ENCODE measurements around the gene PIK3R1.
A peak's percentile ranks its signal among the peaks of the same experiment; 100 is the strongest.
"Not testable (repeated sequence)": the region's sequence is repeated elsewhere in the genome, so short reads cannot be mapped to it uniquely, and the experiment has no call there.

The PIK3R1 gene

GRCh38 chr5:68193481-68194036 lies 22.0 kb upstream of the PIK3R1 start:
- DNase-seq (ENCODE audit: low read depth), result no peak

DNA sequence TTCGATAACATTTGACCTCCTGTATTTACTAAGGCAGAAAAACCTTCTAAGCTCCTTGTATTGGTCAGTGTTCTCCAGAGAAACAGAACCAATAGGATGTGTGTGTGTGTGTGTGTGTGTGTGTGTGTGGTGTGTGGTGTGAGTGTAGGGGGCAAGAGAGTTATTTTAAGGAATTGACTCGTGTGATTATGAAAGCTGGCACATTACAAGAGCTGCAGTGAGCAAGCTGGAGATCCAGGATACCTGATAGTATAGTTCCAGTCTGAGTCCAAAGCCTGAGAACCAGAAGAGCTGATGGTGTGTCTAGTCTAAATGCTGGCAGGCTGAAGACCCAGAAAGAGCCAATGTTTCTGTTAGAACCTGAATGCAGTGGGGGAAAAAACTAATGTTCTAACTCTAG lies 21.2 kb upstream of the PIK3R1 start:
- no peak for DNase-seq (ENCODE audit: low read depth)

DNA sequence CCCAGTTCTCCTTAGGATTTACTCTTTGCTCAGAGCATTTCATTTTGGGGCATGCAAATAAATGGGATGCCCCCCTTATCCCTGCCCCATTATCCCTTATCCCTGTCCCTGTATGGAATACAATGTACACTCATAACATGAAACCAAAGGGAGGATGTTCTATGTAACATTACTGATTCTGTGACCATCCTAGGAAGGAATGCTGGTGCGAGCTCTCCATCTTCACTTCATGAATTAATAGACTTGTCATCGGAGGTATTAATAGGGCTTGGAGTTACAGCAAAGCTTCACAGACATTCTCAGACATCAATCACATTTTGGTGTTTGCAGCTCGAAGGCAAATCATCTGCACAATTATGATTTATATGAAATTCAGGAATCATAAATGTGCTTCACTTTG lies 20.4 kb upstream of the PIK3R1 start:
- no peak for DNase-seq (ENCODE audit: low read depth)

DNA sequence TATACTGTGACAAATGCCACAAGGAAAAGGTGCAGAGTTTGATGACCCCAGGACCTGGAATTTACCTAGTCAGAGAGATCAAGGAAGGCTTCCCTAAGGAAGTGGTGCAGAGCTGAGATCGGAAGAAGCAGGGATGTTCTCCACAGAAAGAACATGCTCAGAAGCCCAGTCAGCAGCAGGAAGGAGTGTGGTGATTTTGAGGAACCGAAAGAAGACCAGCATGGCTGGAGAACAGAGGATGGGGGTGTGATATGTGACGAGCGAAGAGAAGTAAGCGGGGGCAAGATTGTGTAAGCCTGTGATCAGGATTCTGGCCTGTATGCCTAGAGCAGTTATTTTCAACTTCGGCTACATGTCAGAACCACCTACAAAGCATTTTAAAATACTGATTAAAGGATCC lies 18.7 kb upstream of the PIK3R1 start:
- no peak for DNase-seq (ENCODE audit: low read depth)

GRCh38 chr5:68200288-68200687 lies 15.3 kb upstream of the PIK3R1 start:
- no peak for DNase-seq (ENCODE audit: low read depth)

- not testable (repeated sequence) for DNase-seq (ENCODE audit: low read depth)
Observed at GRCh38 chr5:68210654-68211053, 4.9 kb upstream of the PIK3R1 start.

GRCh38 chr5:68214482-68215207 lies 911 bp upstream of the PIK3R1 start:
- DNase-seq (ENCODE audit: low read depth), result no peak

- DNase-seq (ENCODE audit: low read depth), result no peak
Observed at GRCh38 chr5:68215898-68216244, 315 bp downstream of the PIK3R1 start.

- DNase-seq (ENCODE audit: low read depth), result peak; percentile 22
Observed at GRCh38 chr5:68216245-68217046, 890 bp downstream of the PIK3R1 start.

DNA sequence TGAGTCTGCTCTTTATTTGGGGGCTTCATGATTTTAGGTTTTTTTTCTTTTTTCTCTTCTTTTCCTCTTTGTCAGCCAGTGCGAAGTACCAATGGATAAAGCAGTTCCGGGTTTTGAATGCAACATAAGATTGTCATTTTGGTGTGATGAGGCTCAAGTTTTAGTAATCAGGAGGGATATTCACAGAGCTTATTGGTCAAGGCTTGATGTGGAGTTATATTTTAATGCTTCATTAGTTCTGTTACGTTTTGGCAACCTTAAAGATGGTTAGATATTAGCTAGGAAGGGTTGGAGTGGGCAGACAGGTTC lies 1.4 kb downstream of the PIK3R1 start:
- no peak for DNase-seq (ENCODE audit: low read depth)

DNA sequence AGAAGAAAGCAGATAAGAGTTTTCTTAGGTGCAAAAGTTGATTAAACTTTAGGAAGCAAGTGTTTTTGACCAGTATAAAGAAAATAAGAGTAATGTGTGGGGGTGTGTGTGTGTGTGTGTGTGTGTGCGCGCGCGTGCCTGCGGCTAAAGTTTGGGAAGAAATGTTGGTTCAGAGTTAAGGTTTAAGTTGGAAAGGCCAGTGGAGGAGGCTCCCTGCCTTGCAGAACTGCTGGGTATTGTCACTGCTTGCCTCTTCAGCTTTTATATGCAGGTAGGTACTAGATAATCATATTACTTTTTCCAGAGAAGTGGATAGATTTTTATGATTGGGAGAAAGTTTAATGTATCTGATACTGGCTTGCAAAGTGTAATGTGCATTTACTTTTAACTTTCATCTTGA lies 2.0 kb downstream of the PIK3R1 start:
- no peak for DNase-seq (ENCODE audit: low read depth)

- DNase-seq (ENCODE audit: low read depth), result no peak
Observed at GRCh38 chr5:68219161-68219816, 3.7 kb downstream of the PIK3R1 start.

DNA sequence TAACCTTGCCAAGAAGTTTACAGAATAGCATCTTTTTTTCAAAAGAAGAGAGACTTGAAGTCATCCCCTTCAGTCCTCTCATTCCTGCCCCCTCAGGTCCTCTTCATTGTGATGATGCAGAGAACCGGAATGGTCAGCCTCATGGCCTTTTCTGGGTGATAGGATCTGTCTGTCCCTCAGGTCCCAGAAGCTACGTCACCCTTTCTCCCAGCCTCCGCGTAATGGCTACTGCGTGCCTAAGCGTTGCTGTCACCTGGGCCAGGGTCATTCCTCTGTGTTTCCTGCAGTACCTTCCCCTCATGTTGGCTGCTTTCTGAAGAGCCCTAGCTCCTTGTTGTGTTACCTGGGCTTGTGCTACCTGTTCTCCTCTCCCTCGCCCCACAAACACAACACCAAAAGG lies 4.7 kb downstream of the PIK3R1 start:
- DNase-seq (ENCODE audit: low read depth), result no peak

DNA sequence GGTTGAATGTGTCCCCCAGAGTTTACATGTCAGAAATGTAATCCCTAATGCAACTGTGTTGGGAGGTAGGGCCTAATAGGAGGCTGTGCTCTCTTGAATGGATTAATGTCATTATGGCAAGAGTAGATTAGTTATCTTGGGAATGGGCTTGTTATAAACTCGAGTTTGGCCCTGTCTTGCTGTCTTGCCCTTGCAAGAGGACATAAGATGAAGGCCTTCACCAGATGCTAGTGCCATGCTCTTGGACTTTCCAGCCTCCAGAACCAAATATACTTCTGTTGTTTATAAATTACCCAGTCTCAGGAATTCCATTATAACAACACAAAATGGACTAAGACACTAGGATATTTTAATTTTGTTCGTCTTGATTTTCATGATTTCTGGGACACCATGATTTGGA lies 5.4 kb downstream of the PIK3R1 start:
- DNase-seq (ENCODE audit: low read depth), result no peak

DNA sequence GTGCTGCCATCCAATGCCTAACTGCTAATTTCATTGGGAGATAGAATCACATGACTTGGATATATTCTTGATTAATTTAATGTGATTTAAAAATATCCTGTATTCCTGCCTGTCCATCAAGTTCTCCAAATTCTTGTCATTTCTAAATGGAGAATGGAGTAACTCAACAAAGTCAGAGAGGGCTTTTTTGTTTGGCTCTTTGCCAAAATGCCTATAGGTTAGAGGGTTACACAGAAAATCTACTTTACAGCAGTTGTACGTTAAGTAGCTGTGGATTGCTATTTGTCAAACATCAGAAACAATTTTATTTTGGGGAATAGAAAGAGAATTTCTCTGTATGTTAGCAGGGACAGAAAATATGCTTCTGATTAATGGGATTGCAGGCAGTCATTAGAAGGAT lies 5.9 kb downstream of the PIK3R1 start:
- DNase-seq (ENCODE audit: low read depth), result no peak

- DNase-seq (ENCODE audit: low read depth), result no peak
Observed at GRCh38 chr5:68222310-68222709, 6.8 kb downstream of the PIK3R1 start.

- no peak for DNase-seq (ENCODE audit: low read depth)
Observed at GRCh38 chr5:68222824-68223354, 7.3 kb downstream of the PIK3R1 start.

DNA sequence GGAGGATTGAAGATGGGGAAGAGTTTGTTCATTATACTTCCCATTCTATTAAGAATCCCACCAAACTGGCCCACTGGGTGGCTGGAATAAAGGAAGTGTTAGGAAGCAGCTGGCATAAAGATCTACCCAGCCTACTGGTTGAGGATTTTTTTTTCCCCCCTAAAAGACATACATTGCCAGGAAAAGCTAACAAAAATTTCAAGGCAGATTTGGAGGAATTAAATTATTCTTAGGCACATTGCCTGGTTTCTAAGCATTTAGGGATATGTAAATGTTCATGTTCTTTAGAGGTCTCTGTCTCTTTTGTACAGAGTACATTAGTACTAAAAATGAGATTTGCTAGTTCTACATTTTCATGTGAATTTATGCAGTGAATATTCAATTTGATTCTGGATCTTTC lies 8.3 kb downstream of the PIK3R1 start:
- no peak for DNase-seq (ENCODE audit: low read depth)

DNA sequence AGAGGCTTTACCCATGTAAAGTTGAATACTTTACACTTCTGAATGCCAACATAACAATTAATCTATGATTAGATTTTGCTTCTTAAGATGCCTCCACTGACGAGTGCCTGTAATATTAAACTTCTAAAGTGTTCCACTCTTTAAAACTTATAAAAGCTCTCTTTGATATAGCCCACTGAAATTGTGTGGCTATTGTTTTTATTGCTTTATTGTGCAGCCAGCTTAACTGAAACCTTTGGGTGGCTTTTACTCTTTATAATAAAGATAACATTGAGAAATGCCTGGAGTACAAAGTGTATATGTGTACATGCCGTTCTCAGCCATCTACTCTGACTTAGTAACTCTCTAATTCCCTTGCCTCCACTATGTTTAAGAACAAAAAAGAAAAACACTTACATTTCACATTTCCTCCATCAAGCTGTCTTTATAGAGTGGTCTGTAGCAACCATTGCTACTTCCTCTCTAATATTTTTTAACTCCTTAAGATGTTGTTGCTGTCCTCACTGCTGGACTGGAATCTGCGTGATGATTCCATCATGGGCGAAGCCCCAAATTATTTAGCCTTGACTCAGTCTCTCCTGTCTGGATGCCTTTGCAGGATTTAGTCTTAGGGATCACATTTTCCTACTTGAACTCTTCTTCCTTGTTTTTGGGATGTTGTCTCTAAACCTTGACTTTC lies 9.1 kb downstream of the PIK3R1 start:
- DNase-seq (ENCODE audit: low read depth), result no peak

DNA sequence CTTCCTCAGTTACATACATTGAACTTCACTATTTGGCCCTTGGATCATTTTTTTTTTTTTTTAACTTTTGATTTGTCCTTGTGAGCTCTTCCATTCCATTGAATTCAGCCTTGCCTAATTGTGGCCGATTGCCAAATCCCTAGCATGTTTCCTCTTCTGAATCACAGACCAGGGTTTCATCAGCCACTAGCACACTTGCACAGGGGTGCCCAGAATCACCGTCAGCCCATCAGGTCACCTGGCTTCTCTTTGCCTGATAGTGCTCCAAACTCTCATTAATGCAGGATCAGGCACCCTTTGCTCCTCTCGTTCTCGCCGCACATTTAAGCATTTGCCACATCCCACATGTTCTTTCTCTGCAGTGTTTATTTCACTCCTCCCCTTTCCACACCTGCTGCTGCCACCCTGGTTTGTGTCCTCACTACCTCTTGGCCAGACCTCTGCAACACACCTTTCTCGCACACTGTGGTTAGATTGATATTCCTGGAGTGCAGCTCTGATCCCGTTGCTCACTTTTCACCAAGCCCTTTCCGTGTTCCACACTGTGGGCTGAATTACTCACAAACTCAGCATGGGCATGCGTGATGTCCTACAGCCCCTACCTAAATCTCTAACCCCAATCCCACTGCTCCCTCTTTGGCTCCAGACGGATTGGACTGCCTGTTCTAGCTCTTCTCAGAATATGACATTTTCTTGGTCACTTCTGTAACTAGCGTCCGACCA lies 9.8 kb downstream of the PIK3R1 start:
- no peak for DNase-seq (ENCODE audit: low read depth)

- no peak for DNase-seq (ENCODE audit: low read depth)
Observed at GRCh38 chr5:68225911-68226545, 10.5 kb downstream of the PIK3R1 start.

Measured in T follicular helper cell (primary cell).